Measurements from ENCODE around the gene SPTBN4. TPM values are rescaled to one million over a fixed set of nuclear protein-coding genes. Genes with fewer than 3 reads are reported as not detected.
A peak's percentile ranks its signal among the peaks of the same experiment; 100 is the strongest.

Gene SPTBN4
- total and polyA plus RNA-seq, 4 donors = 0.58 to 0.80 (median 0.72) TPM

- Histone ChIP-seq H3K27ac (ENCODE audit: low read depth in 1 of 2, low read length in 1 of 2) (peak overlapping the region in 1 of 2 donors; percentile 43), H3K4me3 (no peak overlapping the region), H3K36me3 (ENCODE audit: control insufficient read depth in 4 of 4, insufficient read depth in 4 of 4, low read length in 4 of 4) (peaks cover 0 to 37% (median 4%) of the 10 kb centered on the region in 4 donors), H3K9me3 (ENCODE audit: control insufficient read depth in 4 of 4, insufficient read depth in 3 of 4, low read length in 3 of 4) (no peaks in the 10 kb centered on the region), H3K4me1 (ENCODE audit: control insufficient read depth in 5 of 5, insufficient read depth in 5 of 5, low read length in 5 of 5) (no peaks in the 10 kb centered on the region), H3K9ac (ENCODE audit: insufficient read depth in 1 of 2, low read length in 2 of 2) (no peak overlapping the region), H3K27me3 (ENCODE audit: control insufficient read depth in 3 of 3, insufficient read depth in 3 of 3, low read length in 2 of 3) (no peaks in the 10 kb centered on the region)
- TF ChIP-seq CTCF (IDR thresholded peaks at IDR 0.05; ENCODE audit: control extremely low read depth, extremely low read depth) = no peak
- 59 to 67% methylated on average over 11 of the region's 11 CpGs for WGBS, 2 donors
- ATAC-seq (ENCODE audit: insufficient read depth, low FRiP score) = peak; percentile 77
- DNase-seq = no peak
Measured at GRCh38 chr19:40585241-40585981, 118.6 kb downstream of the SPTBN4 start.

- Histone ChIP-seq H3K9me3 (ENCODE audit: control insufficient read depth in 4 of 4, insufficient read depth in 3 of 4, low read length in 3 of 4) (no peaks in the 10 kb centered on the region), H3K9ac (ENCODE audit: insufficient read depth in 1 of 2, low read length in 2 of 2) (no peak overlapping the region), H3K36me3 (ENCODE audit: control insufficient read depth in 4 of 4, insufficient read depth in 4 of 4, low read length in 4 of 4) (peaks cover 0 to 37% (median 2%) of the 10 kb centered on the region in 4 donors), H3K27me3 (ENCODE audit: control insufficient read depth in 3 of 3, insufficient read depth in 3 of 3, low read length in 2 of 3) (no peaks in the 10 kb centered on the region), H3K4me1 (ENCODE audit: control insufficient read depth in 5 of 5, insufficient read depth in 5 of 5, low read length in 5 of 5) (no peaks in the 10 kb centered on the region), H3K27ac (ENCODE audit: low read depth in 1 of 2, low read length in 1 of 2) (peak overlapping the region in 1 of 2 donors; percentile 23), H3K4me3 (no peak overlapping the region)
- no peak for TF ChIP-seq CTCF (IDR thresholded peaks at IDR 0.05; ENCODE audit: control extremely low read depth, extremely low read depth)
- DNase-seq (no peak), ATAC-seq (ENCODE audit: insufficient read depth, low FRiP score) (no peak)
- WGBS, 2 donors = 60 to 80% methylated on average over 2 of the region's 2 CpGs
Measured at GRCh38 chr19:40585982-40586422, 119.2 kb downstream of the SPTBN4 start.

GRCh38 chr19:40586611-40587010 lies 119.8 kb downstream of the SPTBN4 start:
- H3K27ac ChIP-seq (ENCODE audit: low read depth in 1 of 2, low read length in 1 of 2) = no peak overlapping the region
- no peak for TF ChIP-seq CTCF (IDR thresholded peaks at IDR 0.05; ENCODE audit: control extremely low read depth, extremely low read depth)
- no peaks in the 10 kb centered on the region for H3K9me3 ChIP-seq (ENCODE audit: control insufficient read depth in 4 of 4, insufficient read depth in 3 of 4, low read length in 3 of 4)
- H3K4me1 ChIP-seq (ENCODE audit: control insufficient read depth in 5 of 5, insufficient read depth in 5 of 5, low read length in 5 of 5) = no peaks in the 10 kb centered on the region
- 96 to 97% methylated on average over 14 of the region's 14 CpGs for WGBS, 2 donors
- ATAC-seq (ENCODE audit: insufficient read depth, low FRiP score) = no peak
- no peak for DNase-seq
- no peaks in the 10 kb centered on the region for H3K27me3 ChIP-seq (ENCODE audit: control insufficient read depth in 3 of 3, insufficient read depth in 3 of 3, low read length in 2 of 3)
- H3K4me3 ChIP-seq = no peak overlapping the region
- no peak overlapping the region for H3K9ac ChIP-seq (ENCODE audit: insufficient read depth in 1 of 2, low read length in 2 of 2)
- H3K36me3 ChIP-seq (ENCODE audit: control insufficient read depth in 4 of 4, insufficient read depth in 4 of 4, low read length in 4 of 4) = peaks cover 0 to 37% (median 2%) of the 10 kb centered on the region in 4 donors
